H9 (cell line): ENCODE data around the gene GPC6. TPM values are rescaled to one million over a fixed set of nuclear protein-coding genes. Genes with fewer than 3 reads are reported as not detected.
A peak's percentile ranks its signal among the peaks of the same experiment; 100 is the strongest.

Experiments used
- DNase-seq: peaks from one replicate; pipeline ENCODE4 v3.0.0-alpha.2; 2017
- H2AFZ ChIP-seq: one replicate; pipeline ENCODE4 v1.6.1; 2013; ENCODE audit warnings: mild to moderate bottlenecking, low read length, control low read depth, moderate library complexity
- H2AK5ac ChIP-seq: 2 replicates; pipeline ENCODE4 v1.6.1; 2013; ENCODE audit warnings: low read length, control low read depth, mixed read lengths; ENCODE audit not compliant: insufficient read length
- H2BK120ac ChIP-seq: one replicate; pipeline ENCODE4 v1.6.1; 2013; ENCODE audit warnings: low read depth, mild to moderate bottlenecking, low read length, control low read depth, inconsistent platforms; ENCODE audit not compliant: poor library complexity, severe bottlenecking
- H2BK12ac ChIP-seq: 2 replicates; pipeline ENCODE4 v1.6.1; 2013; ENCODE audit warnings: low read length, control low read depth, mixed read lengths, low read depth; ENCODE audit not compliant: insufficient read length
- H2BK15ac ChIP-seq: 2 replicates; pipeline ENCODE4 v1.6.1; 2013; ENCODE audit warnings: low read depth, low read length, control low read depth
- H2BK20ac ChIP-seq: one replicate; pipeline ENCODE4 v1.6.1; 2013; ENCODE audit warnings: low read depth, mild to moderate bottlenecking, low read length, control low read depth, inconsistent platforms; ENCODE audit not compliant: poor library complexity, severe bottlenecking
- H2BK5ac ChIP-seq: 2 replicates; pipeline ENCODE4 v1.6.1; 2013; ENCODE audit warnings: low read length, control low read depth, mixed read lengths; ENCODE audit not compliant: insufficient read length
- H3K14ac ChIP-seq: 2 replicates; pipeline ENCODE4 v1.6.1; 2013; ENCODE audit warnings: low read length, control low read depth; ENCODE audit not compliant: insufficient read depth
- H3K18ac ChIP-seq: 2 replicates; pipeline ENCODE4 v1.6.1; 2013; ENCODE audit warnings: low read depth, mild to moderate bottlenecking, mixed read lengths, low read length, control low read depth; ENCODE audit not compliant: insufficient read length
- H3K23ac ChIP-seq: 2 replicates; pipeline ENCODE4 v1.6.1; 2013; ENCODE audit warnings: low read length, control low read depth, mixed read lengths, low read depth; ENCODE audit not compliant: insufficient read length
- H3K23me2 ChIP-seq: 2 replicates; pipeline ENCODE4 v1.6.1; 2013; ENCODE audit warnings: low read depth, mild to moderate bottlenecking, mixed read lengths, low read length, control low read depth; ENCODE audit not compliant: insufficient read length, poor library complexity, severe bottlenecking
- H3K27ac ChIP-seq: 2 replicates; pipeline ENCODE4 v1.5.1; 2013; ENCODE audit warnings: low read length, control low read depth, mixed read lengths, low read depth; ENCODE audit not compliant: insufficient read length
- H3K27me3 ChIP-seq: 2 replicates; pipeline ENCODE4 v1.6.1; 2013; ENCODE audit warnings: low read length, control low read depth, inconsistent platforms; ENCODE audit not compliant: insufficient read depth
- H3K4ac ChIP-seq: 2 replicates; pipeline ENCODE4 v1.6.1; 2013; ENCODE audit warnings: low read depth, mild to moderate bottlenecking, control low read depth, inconsistent platforms, low read length, moderate library complexity
- H3K4me1 ChIP-seq: 2 replicates; pipeline ENCODE4 v1.6.1; 2013; ENCODE audit warnings: low read length, control low read depth, inconsistent platforms; ENCODE audit not compliant: insufficient read depth
- H3K4me2 ChIP-seq: 2 replicates; pipeline ENCODE4 v1.6.1; 2013; ENCODE audit warnings: low read length, control low read depth, mixed read lengths; ENCODE audit not compliant: insufficient read length, insufficient read depth
- H3K56ac ChIP-seq: 2 replicates; pipeline ENCODE4 v1.6.1; 2013; ENCODE audit warnings: low read depth, mild to moderate bottlenecking, mixed read lengths, low read length, control low read depth; ENCODE audit not compliant: insufficient read length
- H3K79me1 ChIP-seq: 2 replicates; pipeline ENCODE4 v1.6.1; 2013; ENCODE audit warnings: low read depth, mild to moderate bottlenecking, moderate library complexity, low read length, control low read depth, inconsistent platforms; ENCODE audit not compliant: insufficient read depth, poor library complexity, severe bottlenecking
- H3K79me2 ChIP-seq: 2 replicates; pipeline ENCODE4 v1.6.1; 2013; ENCODE audit warnings: low read length, control low read depth, inconsistent platforms; ENCODE audit not compliant: insufficient read depth
- H3K9ac ChIP-seq: 2 replicates; pipeline ENCODE4 v1.6.1; 2013; ENCODE audit warnings: low read length, control low read depth, mixed read lengths; ENCODE audit not compliant: insufficient read length; ENCODE audit errors: extremely low read depth
- H3K9me3 ChIP-seq: one replicate; pipeline ENCODE4 v1.6.1; 2013; ENCODE audit warnings: low read depth, low read length, inconsistent platforms; ENCODE audit not compliant: control insufficient read depth
- H3T11ph ChIP-seq: one replicate; pipeline ENCODE4 v1.6.1; 2013; ENCODE audit warnings: mild to moderate bottlenecking, low read length, control low read depth, inconsistent platforms
- H4K20me1 ChIP-seq: one replicate; pipeline ENCODE4 v1.6.1; 2013; ENCODE audit not compliant: control insufficient read depth, insufficient read length, insufficient read depth
- H4K5ac ChIP-seq: 2 replicates; pipeline ENCODE4 v1.6.1; 2013; ENCODE audit warnings: low read depth, mild to moderate bottlenecking, mixed read lengths, low read length, control low read depth; ENCODE audit not compliant: insufficient read length
- H4K8ac ChIP-seq: replicated peaks from 2 replicates; pipeline ENCODE4 v1.6.1; 2013; ENCODE audit warnings: low read length, control low read depth, mixed read lengths, low read depth; ENCODE audit not compliant: insufficient read length
- H4K91ac ChIP-seq: 2 replicates; pipeline ENCODE4 v1.6.1; 2013; ENCODE audit warnings: low read depth, mild to moderate bottlenecking, moderate library complexity, mixed read lengths, low read length, control low read depth; ENCODE audit not compliant: insufficient read length
- H3K27ac Mint-ChIP-seq, 3 experiments: 2 replicates in 2 of 3; 3 replicates in 1 of 3; pipeline ENCODE4 v1.8.0; 2020 to 2021; ENCODE audit warnings: mixed read lengths in 3 of 3, mild to moderate bottlenecking in 1 of 3, moderate library complexity in 1 of 3
- H3K27me3 Mint-ChIP-seq: 2 replicates; pipeline ENCODE4 v1.8.0; 2021; ENCODE audit warnings: low read depth, mild to moderate bottlenecking, moderate library complexity, mixed read lengths
- H3K36me3 Mint-ChIP-seq, 3 experiments: 2 replicates in 2 of 3; 3 replicates in 1 of 3; pipeline ENCODE4 v1.8.0; 2020 to 2021; ENCODE audit warnings: low read depth in 3 of 3, mixed read lengths in 3 of 3; ENCODE audit not compliant: insufficient read depth in 1 of 3
- H3K4me1 Mint-ChIP-seq, 2 experiments: 2 replicates each; pipeline ENCODE4 v1.8.0; 2020; ENCODE audit warnings: mixed read lengths in 2 of 2
- H3K4me3 Mint-ChIP-seq, 2 experiments: 2 replicates in 1 of 2; 3 replicates in 1 of 2; pipeline ENCODE4 v1.8.0; 2020 to 2021; ENCODE audit warnings: mild to moderate bottlenecking in 2 of 2, mixed read lengths in 2 of 2, moderate library complexity in 1 of 2
- H3K9me3 Mint-ChIP-seq, 2 experiments: 2 replicates in 1 of 2; 3 replicates in 1 of 2; pipeline ENCODE4 v1.8.0; 2020; ENCODE audit warnings: mild to moderate bottlenecking in 2 of 2, mixed read lengths in 2 of 2, moderate library complexity in 1 of 2
- WGBS: extraction: QIAGEN DNeasy Blood & Tissue Kit; methylation state at CpG from one replicate; pipeline ENCODE4 v1.1.7; 2013; ENCODE audit warnings: missing lambda C conversion rate, low lambda C conversion rate, mixed read lengths; ENCODE audit not compliant: insufficient read length; ENCODE audit errors: extremely low coverage; 5-methylcytosine and 5-hydroxymethylcytosine counted together
- total RNA-seq: library from RNA; stranded (reverse); gene quantifications from 2 replicates; pipeline ENCODE4 v1.2.1, GENCODE V29; 2021
- TF ChIP-seq, protein P1 (sequence below): fragments of 200-600 bp; sonication (generic); conservative IDR thresholded peaks from 3 replicates; pipeline ENCODE4 v1.8.0; 2021; ENCODE audit warnings: antibody characterized with exemption, mild to moderate bottlenecking

The GPC6 gene
- total RNA-seq, 1 experiment from 2014 or later, result 15.6 TPM

GRCh38 chr13:93227280-93227877, 772 bp downstream of the GPC6 start:
- H2BK120ac ChIP-seq, result no peak overlapping the region
- H3K9me3 ChIP-seq, result no peaks in the 10 kb centered on the region
- Mint-ChIP-seq H3K9me3 (peaks cover 0 to 2% of the 10 kb centered on the region in 2 experiments; a peak in 1 of 5 replicates), H3K27ac (peak overlapping the region; percentile 76 to 96 (median 94)), H3K4me3 (peak overlapping the region; percentile 92 to 96), H3K27me3 (peaks cover 1% of the 10 kb centered on the region), H3K4me1 (peaks cover 73 to 74% of the 10 kb centered on the region in 2 experiments), H3K36me3 (peaks cover 0 to 6% (median 0%) of the 10 kb centered on the region in 3 experiments; a peak in 3 of 7 replicates)
- H3K18ac ChIP-seq, result peak overlapping the region; percentile 67
- H4K5ac ChIP-seq, result no peak overlapping the region
- H3K14ac ChIP-seq, result peak overlapping the region; percentile 73
- H3K56ac ChIP-seq, result no peak overlapping the region
- no peak overlapping the region for H4K91ac ChIP-seq
- no peaks in the 10 kb centered on the region for H4K20me1 ChIP-seq
- H3T11ph ChIP-seq, result no peak overlapping the region
- H2AK5ac ChIP-seq, result no peak overlapping the region
- H3K4ac ChIP-seq, result no peak overlapping the region
- H3K27ac ChIP-seq, result no peak overlapping the region
- peaks cover 17% of the 10 kb centered on the region for H3K23me2 ChIP-seq
- H3K79me1 ChIP-seq, result no peaks in the 10 kb centered on the region
- H2BK15ac ChIP-seq, result no peak overlapping the region
- no peak overlapping the region for H4K8ac ChIP-seq
- TF ChIP-seq, protein P1, sequence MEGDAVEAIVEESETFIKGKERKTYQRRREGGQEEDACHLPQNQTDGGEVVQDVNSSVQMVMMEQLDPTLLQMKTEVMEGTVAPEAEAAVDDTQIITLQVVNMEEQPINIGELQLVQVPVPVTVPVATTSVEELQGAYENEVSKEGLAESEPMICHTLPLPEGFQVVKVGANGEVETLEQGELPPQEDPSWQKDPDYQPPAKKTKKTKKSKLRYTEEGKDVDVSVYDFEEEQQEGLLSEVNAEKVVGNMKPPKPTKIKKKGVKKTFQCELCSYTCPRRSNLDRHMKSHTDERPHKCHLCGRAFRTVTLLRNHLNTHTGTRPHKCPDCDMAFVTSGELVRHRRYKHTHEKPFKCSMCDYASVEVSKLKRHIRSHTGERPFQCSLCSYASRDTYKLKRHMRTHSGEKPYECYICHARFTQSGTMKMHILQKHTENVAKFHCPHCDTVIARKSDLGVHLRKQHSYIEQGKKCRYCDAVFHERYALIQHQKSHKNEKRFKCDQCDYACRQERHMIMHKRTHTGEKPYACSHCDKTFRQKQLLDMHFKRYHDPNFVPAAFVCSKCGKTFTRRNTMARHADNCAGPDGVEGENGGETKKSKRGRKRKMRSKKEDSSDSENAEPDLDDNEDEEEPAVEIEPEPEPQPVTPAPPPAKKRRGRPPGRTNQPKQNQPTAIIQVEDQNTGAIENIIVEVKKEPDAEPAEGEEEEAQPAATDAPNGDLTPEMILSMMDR, result no peak
- H2BK20ac ChIP-seq, result no peak overlapping the region
- no CpG with 5 or more reads among the region's 55 CpGs for WGBS
- H3K4me1 ChIP-seq, result peaks cover under 1% of the 10 kb centered on the region; the same call in 1 of the 2 replicates
- H3K27me3 ChIP-seq, result no peaks in the 10 kb centered on the region
- no peak overlapping the region for H3K23ac ChIP-seq
- peak overlapping the region; percentile 91 for H3K9ac ChIP-seq
- peak; percentile 57 for DNase-seq
- H2BK5ac ChIP-seq, result no peak overlapping the region
- no peak overlapping the region for H2AFZ ChIP-seq
- peak overlapping the region; percentile 99 for H3K4me2 ChIP-seq
- H3K79me2 ChIP-seq, result peaks cover 5% of the 10 kb centered on the region; the same call in 1 of the 2 replicates
- H2BK12ac ChIP-seq, result no peak overlapping the region
